WTC11 (cell line): ENCODE results near the gene TCTN1. TPM values are rescaled to one million over a fixed set of nuclear protein-coding genes. Genes with fewer than 3 reads are reported as not detected.

Experiments used
- ATAC-seq: fragments of 200-7000 bp; cut with Tn5 transposase; 2 replicates; pipeline ENCODE4 v1.10.0; 2021; ENCODE audit warnings: mild to moderate bottlenecking, moderate library complexity
- CTCF ChIA-PET: fragments of 300-600 bp; sonication (Branson Sonifier 250); formaldehyde crosslinking; loops from one replicate; lab custom pipeline; 2021; ENCODE audit warnings: antibody characterized with exemption; lab: Charles Lee
- POLR2A ChIA-PET: fragments of 350-600 bp; sonication (Branson Sonifier 250); formaldehyde crosslinking; loops from one replicate; lab custom pipeline; 2021; ENCODE audit warnings: antibody characterized with exemption; lab: Charles Lee
- DNase-seq: peaks from one replicate; pipeline ENCODE4 v3.0.0; 2021; ENCODE audit warnings: low spot score
- H3K27ac Mint-ChIP-seq: 2 replicates; pipeline ENCODE4 v1.8.0; 2021; ENCODE audit warnings: mixed read lengths
- H3K27me3 Mint-ChIP-seq: 2 replicates; pipeline ENCODE4 v1.8.0; 2021; ENCODE audit warnings: low read depth, mild to moderate bottlenecking, moderate library complexity, mixed read lengths
- H3K36me3 Mint-ChIP-seq: 2 replicates; pipeline ENCODE4 v1.8.0; 2021; ENCODE audit warnings: mixed read lengths
- H3K4me1 Mint-ChIP-seq: 2 replicates; pipeline ENCODE4 v1.8.0; 2022; ENCODE audit warnings: mixed read lengths
- H3K4me3 Mint-ChIP-seq: 2 replicates; pipeline ENCODE4 v1.8.0; 2021; ENCODE audit warnings: mild to moderate bottlenecking, moderate library complexity, mixed read lengths
- H3K9me3 Mint-ChIP-seq: 2 replicates; pipeline ENCODE4 v1.8.0; 2021; ENCODE audit warnings: mixed read lengths
- ATF1 ChIP-seq: sonication (generic); formaldehyde crosslinking; IDR thresholded peaks from 2 replicates; pipeline ENCODE4 v1.8.1; 2023; ENCODE audit warnings: mild to moderate bottlenecking, moderate library complexity, missing genetic modification reagents
- FOXK1 ChIP-seq: sonication (generic); formaldehyde crosslinking; IDR thresholded peaks from 2 replicates; pipeline ENCODE4 v1.8.0; 2022; ENCODE audit warnings: mild to moderate bottlenecking, moderate library complexity, missing genetic modification reagents
- GTF2I ChIP-seq: fragments of 250-450 bp; sonication (Bioruptor Pico); conservative IDR thresholded peaks from 2 replicates; pipeline ENCODE4 v1.4.0; 2021; ENCODE audit warnings: mild to moderate bottlenecking
- HMGXB4 ChIP-seq: sonication (generic); formaldehyde crosslinking; IDR thresholded peaks from 2 replicates; pipeline ENCODE4 v1.8.1; 2023; ENCODE audit warnings: mild to moderate bottlenecking, moderate library complexity, missing genetic modification reagents
- IRF2 ChIP-seq: sonication (generic); formaldehyde crosslinking; IDR thresholded peaks from 2 replicates; pipeline ENCODE4 v1.8.0; 2022; ENCODE audit warnings: low read depth, missing genetic modification reagents, borderline replicate concordance
- MXD4 ChIP-seq: fragments of 250-450 bp; sonication (Bioruptor Pico); IDR thresholded peaks from 2 replicates; pipeline ENCODE4 v1.8.0; 2021; ENCODE audit warnings: mild to moderate bottlenecking, moderate library complexity, borderline replicate concordance
- NFATC4 ChIP-seq: fragments of 250-450 bp; sonication (Bioruptor Pico); IDR thresholded peaks from 2 replicates; pipeline ENCODE4 v1.9.0; 2021; ENCODE audit warnings: mild to moderate bottlenecking
- NR1H2 ChIP-seq: sonication (generic); formaldehyde crosslinking; IDR thresholded peaks from 2 replicates; pipeline ENCODE4 v1.9.0; 2021; ENCODE audit warnings: mild to moderate bottlenecking, moderate library complexity, missing genetic modification reagents
- NR3C1 ChIP-seq: sonication (generic); formaldehyde crosslinking; conservative IDR thresholded peaks from 2 replicates; pipeline ENCODE4 v1.8.1; 2023; ENCODE audit warnings: low read depth, mild to moderate bottlenecking, missing genetic modification reagents
- RORB ChIP-seq: fragments of 250-450 bp; sonication (Bioruptor Pico); IDR thresholded peaks from 2 replicates; pipeline ENCODE4 v1.9.0; 2021; ENCODE audit warnings: mild to moderate bottlenecking
- SMAD3 ChIP-seq: sonication (generic); formaldehyde crosslinking; IDR thresholded peaks from 2 replicates; pipeline ENCODE4 v1.8.0; 2022; ENCODE audit warnings: missing genetic modification reagents, mild to moderate bottlenecking, borderline replicate concordance
- SP1 ChIP-seq: sonication (generic); formaldehyde crosslinking; conservative IDR thresholded peaks from 2 replicates; pipeline ENCODE4 v1.8.1; 2022; ENCODE audit warnings: missing genetic modification reagents
- ZBTB21 ChIP-seq: sonication (generic); formaldehyde crosslinking; IDR thresholded peaks from 2 replicates; pipeline ENCODE4 v1.8.1; 2023; ENCODE audit warnings: mild to moderate bottlenecking, missing genetic modification reagents, borderline replicate concordance
- ZMAT4 ChIP-seq: fragments of 250-450 bp; sonication (Bioruptor Pico); IDR thresholded peaks from 2 replicates; pipeline ENCODE4 v1.9.0; 2021; ENCODE audit warnings: mild to moderate bottlenecking
- ZNF138 ChIP-seq: sonication (generic); formaldehyde crosslinking; conservative IDR thresholded peaks from 2 replicates; pipeline ENCODE4 v1.8.1; 2022; ENCODE audit warnings: mild to moderate bottlenecking, moderate library complexity, missing genetic modification reagents
- ZNF232 ChIP-seq: sonication (generic); formaldehyde crosslinking; IDR thresholded peaks from 2 replicates; pipeline ENCODE4 v1.8.0; 2022; ENCODE audit warnings: mild to moderate bottlenecking, missing genetic modification reagents
- ZNF317 ChIP-seq: sonication (generic); formaldehyde crosslinking; IDR thresholded peaks from 2 replicates; pipeline ENCODE4 v1.8.1; 2023; ENCODE audit warnings: low read depth, mild to moderate bottlenecking, moderate library complexity, missing genetic modification reagents, borderline replicate concordance
- ZNF671 ChIP-seq: fragments of 250-450 bp; sonication (Bioruptor Pico); IDR thresholded peaks from 2 replicates; pipeline ENCODE4 v1.8.0; 2021; ENCODE audit warnings: mild to moderate bottlenecking
- total RNA-seq: library from RNA; stranded (reverse); gene quantifications from 3 replicates; pipeline ENCODE4 v1.2.3, GENCODE V29; 2021
- TF ChIP-seq, protein P1 (sequence below): sonication (generic); formaldehyde crosslinking; IDR thresholded peaks from 2 replicates; pipeline ENCODE4 v1.8.1; 2022; ENCODE audit warnings: mild to moderate bottlenecking, missing genetic modification reagents, moderate library complexity, borderline replicate concordance
- TF ChIP-seq, protein P2 (sequence below): fragments of 250-450 bp; sonication (Bioruptor Pico); IDR thresholded peaks from 2 replicates; pipeline ENCODE4 v2.1.2; 2022; ENCODE audit warnings: mild to moderate bottlenecking, moderate library complexity
- TF ChIP-seq, protein P3 (sequence below): sonication (generic); formaldehyde crosslinking; IDR thresholded peaks from 2 replicates; pipeline ENCODE4 v1.8.0; 2022; ENCODE audit warnings: mild to moderate bottlenecking, missing genetic modification reagents
- TF ChIP-seq, protein P4 (sequence below): sonication (generic); formaldehyde crosslinking; IDR thresholded peaks from 2 replicates; pipeline ENCODE4 v1.8.1; 2023; ENCODE audit warnings: mild to moderate bottlenecking, missing genetic modification reagents, moderate library complexity
- TF ChIP-seq, protein P5 (sequence below): sonication (generic); formaldehyde crosslinking; IDR thresholded peaks from 2 replicates; pipeline ENCODE4 v1.8.0; 2023; ENCODE audit warnings: missing genetic modification reagents
- TF ChIP-seq, protein P6 (sequence below): sonication (generic); formaldehyde crosslinking; IDR thresholded peaks from 2 replicates; pipeline ENCODE4 v1.8.0; 2022; ENCODE audit warnings: mild to moderate bottlenecking, missing genetic modification reagents

Gene TCTN1
- total RNA-seq, 1 experiment from 2014 or later: 10.3 TPM

DNA sequence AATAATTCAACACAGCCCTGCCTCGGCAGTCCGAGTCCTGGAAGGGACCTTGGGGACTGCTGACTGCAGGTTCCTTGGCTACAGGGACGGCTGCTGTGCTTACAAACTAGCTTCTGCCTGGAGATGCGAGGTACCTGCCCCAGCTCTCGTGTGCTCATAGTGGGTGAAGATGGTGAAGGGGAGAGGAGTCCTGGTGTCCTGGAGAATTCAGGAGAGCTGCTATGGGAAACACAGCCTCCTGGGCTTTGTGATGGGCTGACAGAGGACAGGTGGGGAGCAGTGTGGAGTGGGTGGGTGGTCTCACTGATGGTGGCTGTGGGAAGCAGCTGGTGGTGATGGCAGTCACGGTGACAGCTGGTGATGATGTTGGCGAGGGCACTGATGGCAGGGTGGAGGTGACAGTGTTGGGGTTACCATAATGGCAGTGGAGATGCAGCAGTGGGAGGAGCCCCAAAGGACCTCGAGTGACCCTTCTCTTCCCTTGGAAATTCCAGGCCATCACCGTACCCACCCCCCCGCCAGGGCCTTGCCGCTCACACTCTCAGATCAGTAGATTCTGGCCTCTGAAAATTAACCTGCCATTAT, 42.2 kb downstream of the TCTN1 start:
- CTCF ChIA-PET: interaction anchor here (1.0 kb wide), 1 partner anchor 225 kb away, joined by 3 read pairs; no protein-coding TSS in a partner anchor
- ATAC-seq: no peak
- no peaks in the 10 kb centered on the region for H3K27me3 Mint-ChIP-seq
- TF ChIP-seq NR3C1 (CRISPR knock-in tag) (no peak), ZNF671 (CRISPR knock-in tag) (no peak), MXD4 (no peak), IRF2 (CRISPR knock-in tag) (no peak)
- TF ChIP-seq, protein P1, sequence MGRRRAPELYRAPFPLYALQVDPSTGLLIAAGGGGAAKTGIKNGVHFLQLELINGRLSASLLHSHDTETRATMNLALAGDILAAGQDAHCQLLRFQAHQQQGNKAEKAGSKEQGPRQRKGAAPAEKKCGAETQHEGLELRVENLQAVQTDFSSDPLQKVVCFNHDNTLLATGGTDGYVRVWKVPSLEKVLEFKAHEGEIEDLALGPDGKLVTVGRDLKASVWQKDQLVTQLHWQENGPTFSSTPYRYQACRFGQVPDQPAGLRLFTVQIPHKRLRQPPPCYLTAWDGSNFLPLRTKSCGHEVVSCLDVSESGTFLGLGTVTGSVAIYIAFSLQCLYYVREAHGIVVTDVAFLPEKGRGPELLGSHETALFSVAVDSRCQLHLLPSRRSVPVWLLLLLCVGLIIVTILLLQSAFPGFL: no peak
- TF ChIP-seq, all 79 proteins: peak for 0
- H3K4me3 Mint-ChIP-seq: no peak overlapping the region
- no peaks in the 10 kb centered on the region for H3K9me3 Mint-ChIP-seq
- DNase-seq: no peak
- H3K4me1 Mint-ChIP-seq: peaks cover 13% of the 10 kb centered on the region
- POLR2A ChIA-PET: no interaction called here
- H3K36me3 Mint-ChIP-seq: peaks cover 2% of the 10 kb centered on the region; the same call in 1 of the 2 replicates
- H3K27ac Mint-ChIP-seq: peak overlapping the region; percentile 46; the same call in 1 of the 2 replicates

- ChIA-PET POLR2A (interaction anchor here (0.7 kb wide), 1 partner anchor 12 kb away, joined by 3 read pairs; no protein-coding TSS in a partner anchor), CTCF (no interaction called here)
- Mint-ChIP-seq H3K4me1 (peaks cover 13% of the 10 kb centered on the region), H3K9me3 (no peaks in the 10 kb centered on the region), H3K4me3 (no peak overlapping the region), H3K27ac (no peak overlapping the region), H3K36me3 (no peaks in the 10 kb centered on the region; the same call in 1 of the 2 replicates), H3K27me3 (no peaks in the 10 kb centered on the region)
- ATAC-seq (no peak), DNase-seq (no peak)
- no peak for TF ChIP-seq ZMAT4 (CRISPR knock-in tag)
- TF ChIP-seq, protein P2, sequence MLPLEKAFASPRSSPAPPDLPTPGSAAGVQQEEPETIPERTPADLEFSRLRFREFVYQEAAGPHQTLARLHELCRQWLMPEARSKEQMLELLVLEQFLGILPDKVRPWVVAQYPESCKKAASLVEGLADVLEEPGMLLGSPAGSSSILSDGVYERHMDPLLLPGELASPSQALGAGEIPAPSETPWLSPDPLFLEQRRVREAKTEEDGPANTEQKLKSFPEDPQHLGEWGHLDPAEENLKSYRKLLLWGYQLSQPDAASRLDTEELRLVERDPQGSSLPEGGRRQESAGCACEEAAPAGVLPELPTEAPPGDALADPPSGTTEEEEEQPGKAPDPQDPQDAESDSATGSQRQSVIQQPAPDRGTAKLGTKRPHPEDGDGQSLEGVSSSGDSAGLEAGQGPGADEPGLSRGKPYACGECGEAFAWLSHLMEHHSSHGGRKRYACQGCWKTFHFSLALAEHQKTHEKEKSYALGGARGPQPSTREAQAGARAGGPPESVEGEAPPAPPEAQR (CRISPR knock-in tag): no peak
- no peak for TF ChIP-seq SP1 (CRISPR knock-in tag)
- TF ChIP-seq, protein P3, sequence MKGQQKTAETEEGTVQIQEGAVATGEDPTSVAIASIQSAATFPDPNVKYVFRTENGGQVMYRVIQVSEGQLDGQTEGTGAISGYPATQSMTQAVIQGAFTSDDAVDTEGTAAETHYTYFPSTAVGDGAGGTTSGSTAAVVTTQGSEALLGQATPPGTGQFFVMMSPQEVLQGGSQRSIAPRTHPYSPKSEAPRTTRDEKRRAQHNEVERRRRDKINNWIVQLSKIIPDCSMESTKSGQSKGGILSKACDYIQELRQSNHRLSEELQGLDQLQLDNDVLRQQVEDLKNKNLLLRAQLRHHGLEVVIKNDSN: no peak
- TF ChIP-seq FOXK1 (CRISPR knock-in tag): no peak
- no peak for TF ChIP-seq NR1H2 (CRISPR knock-in tag)
- no peak for TF ChIP-seq ZNF317
- TF ChIP-seq RORB (CRISPR knock-in tag): no peak
- TF ChIP-seq ZBTB21 (CRISPR knock-in tag): no peak
- TF ChIP-seq, protein P4, sequence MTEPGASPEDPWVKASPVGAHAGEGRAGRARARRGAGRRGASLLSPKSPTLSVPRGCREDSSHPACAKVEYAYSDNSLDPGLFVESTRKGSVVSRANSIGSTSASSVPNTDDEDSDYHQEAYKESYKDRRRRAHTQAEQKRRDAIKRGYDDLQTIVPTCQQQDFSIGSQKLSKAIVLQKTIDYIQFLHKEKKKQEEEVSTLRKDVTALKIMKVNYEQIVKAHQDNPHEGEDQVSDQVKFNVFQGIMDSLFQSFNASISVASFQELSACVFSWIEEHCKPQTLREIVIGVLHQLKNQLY (CRISPR knock-in tag): no peak
- no peak for TF ChIP-seq ZNF232 (CRISPR knock-in tag)
- no peak for TF ChIP-seq SMAD3
- TF ChIP-seq HMGXB4 (CRISPR knock-in tag): no peak
- no peak for TF ChIP-seq ATF1 (CRISPR knock-in tag)
- TF ChIP-seq NFATC4 (CRISPR knock-in tag): no peak
- TF ChIP-seq, protein P5, sequence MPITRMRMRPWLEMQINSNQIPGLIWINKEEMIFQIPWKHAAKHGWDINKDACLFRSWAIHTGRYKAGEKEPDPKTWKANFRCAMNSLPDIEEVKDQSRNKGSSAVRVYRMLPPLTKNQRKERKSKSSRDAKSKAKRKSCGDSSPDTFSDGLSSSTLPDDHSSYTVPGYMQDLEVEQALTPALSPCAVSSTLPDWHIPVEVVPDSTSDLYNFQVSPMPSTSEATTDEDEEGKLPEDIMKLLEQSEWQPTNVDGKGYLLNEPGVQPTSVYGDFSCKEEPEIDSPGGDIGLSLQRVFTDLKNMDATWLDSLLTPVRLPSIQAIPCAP: no peak
- no peak for TF ChIP-seq ZNF671 (CRISPR knock-in tag)
- TF ChIP-seq, protein P6, sequence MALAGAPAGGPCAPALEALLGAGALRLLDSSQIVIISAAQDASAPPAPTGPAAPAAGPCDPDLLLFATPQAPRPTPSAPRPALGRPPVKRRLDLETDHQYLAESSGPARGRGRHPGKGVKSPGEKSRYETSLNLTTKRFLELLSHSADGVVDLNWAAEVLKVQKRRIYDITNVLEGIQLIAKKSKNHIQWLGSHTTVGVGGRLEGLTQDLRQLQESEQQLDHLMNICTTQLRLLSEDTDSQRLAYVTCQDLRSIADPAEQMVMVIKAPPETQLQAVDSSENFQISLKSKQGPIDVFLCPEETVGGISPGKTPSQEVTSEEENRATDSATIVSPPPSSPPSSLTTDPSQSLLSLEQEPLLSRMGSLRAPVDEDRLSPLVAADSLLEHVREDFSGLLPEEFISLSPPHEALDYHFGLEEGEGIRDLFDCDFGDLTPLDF: no peak
- TF ChIP-seq GTF2I (CRISPR knock-in tag): no peak
- TF ChIP-seq ZNF138 (CRISPR knock-in tag): no peak
Measured at GRCh38 chr12:110657747-110658146, 43.8 kb downstream of the TCTN1 start.
